Esophagus mucosa (tissue), 1 donor: ENCODE measurements around the gene ATP5ME. TPM values are rescaled to one million over a fixed set of nuclear protein-coding genes. Genes with fewer than 3 reads are reported as not detected.
A peak's percentile ranks its signal among the peaks of the same experiment; 100 is the strongest.

Source experiments
- ATAC-seq: fragments of 200-7000 bp; cut with Tn5 transposase; one replicate; pipeline ENCODE4 v1.9.1; 2020
- total RNA-seq: library from RNA; stranded (reverse); gene quantifications from one replicate; pipeline ENCODE4 v1.2.4, GENCODE V29; 2023
- donor health status: DM: yes; HTN: yes; CAD: no.

ATP5ME gene
- total RNA-seq, 1 donor from 2014 or later, result 344 TPM

- no peak for ATAC-seq
Measured at GRCh38 chr4:632926-633325, 41.1 kb downstream of the ATP5ME start.

- ATAC-seq, result no peak
Measured at GRCh38 chr4:632196-632790, 41.8 kb downstream of the ATP5ME start.

GRCh38 chr4:630656-631055 lies 43.4 kb downstream of the ATP5ME start:
- ATAC-seq, result no peak

- no peak for ATAC-seq
Measured at GRCh38 chr4:629915-630641, 44.0 kb downstream of the ATP5ME start.

- no peak for ATAC-seq
Measured at GRCh38 chr4:629636-629914, 44.5 kb downstream of the ATP5ME start.

GRCh38 chr4:628821-629635 lies 45.0 kb downstream of the ATP5ME start:
- ATAC-seq, result no peak

- no peak for ATAC-seq
Measured at GRCh38 chr4:628311-628741, 45.8 kb downstream of the ATP5ME start.

- ATAC-seq, result no peak
Measured at GRCh38 chr4:627347-628125, 46.5 kb downstream of the ATP5ME start.

GRCh38 chr4:626201-627091 lies 47.6 kb downstream of the ATP5ME start:
- ATAC-seq, result peak; percentile 5

GRCh38 chr4:625631-626161 lies 48.4 kb downstream of the ATP5ME start:
- ATAC-seq, result no peak

GRCh38 chr4:624705-625590 lies 49.1 kb downstream of the ATP5ME start, which contains the start of gene PDE6B:
Gene PDE6B (plus strand): TSS chr4:625573. CDS start chr4:625627, 54 bp downstream.
- ATAC-seq, result no peak

- ATAC-seq, result no peak
Measured at GRCh38 chr4:623914-624566, 50.0 kb downstream of the ATP5ME start.

GRCh38 chr4:622996-623913 lies 50.8 kb downstream of the ATP5ME start:
- ATAC-seq, result no peak

Other genes with a start within 250 kb of the ATP5ME start
- 12.8 TPM for gene ZNF721, start 175.1 kb downstream of the ATP5ME start, total RNA-seq
- 29.1 TPM for gene PIGG, start 175.1 kb downstream of the ATP5ME start, total RNA-seq
- gene TMEM271, start 98.0 kb downstream of the ATP5ME start, total RNA-seq, result not detected
- 0.88 TPM for gene PDE6B, start 48.7 kb downstream of the ATP5ME start, total RNA-seq
- 22.2 TPM for gene MYL5, start 266 bp upstream of the ATP5ME start, total RNA-seq
- gene SLC49A3, start 14.9 kb upstream of the ATP5ME start, total RNA-seq, result 2.7 TPM
- gene PCGF3, start 31.6 kb upstream of the ATP5ME start, total RNA-seq, result 30.5 TPM
- gene CPLX1, start 151.9 kb upstream of the ATP5ME start, total RNA-seq, result 0.92 TPM